Measurements from ENCODE around the gene NHEJ1.

The NHEJ1 gene

DNA sequence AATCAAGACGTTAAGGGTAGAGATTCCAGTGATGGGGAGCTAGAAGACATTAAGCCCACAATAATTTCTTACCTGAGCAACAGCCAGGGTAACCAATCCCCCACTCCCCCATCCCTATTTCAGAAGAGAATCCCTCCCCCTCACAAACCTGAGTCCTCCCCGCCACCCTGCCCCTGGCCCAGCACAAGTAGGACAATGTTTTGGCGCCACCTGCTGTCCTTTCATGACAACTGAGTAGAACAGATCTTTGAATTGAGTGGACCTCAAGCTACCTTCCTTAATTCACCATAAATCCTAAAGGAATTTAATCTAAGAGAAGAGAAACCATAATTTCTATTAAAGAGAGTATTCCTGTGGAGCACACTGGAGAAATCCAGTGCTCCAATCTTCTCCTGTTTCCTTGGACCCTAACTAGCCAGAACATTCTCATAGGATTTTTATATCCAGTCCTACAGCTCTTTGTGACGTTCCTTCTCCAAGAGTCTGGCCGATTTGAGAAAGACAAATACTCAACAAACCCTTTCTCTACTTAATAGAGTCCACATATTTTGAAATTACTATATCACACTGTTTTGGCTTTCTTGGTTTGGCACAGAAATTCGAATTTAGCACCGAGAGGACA, 41.1 kb downstream of the NHEJ1 start:
- peak; percentile 46 for DNase-seq

GRCh38 chr2:219118504-219118903, 42.1 kb downstream of the NHEJ1 start:
- no peak for DNase-seq

DNA sequence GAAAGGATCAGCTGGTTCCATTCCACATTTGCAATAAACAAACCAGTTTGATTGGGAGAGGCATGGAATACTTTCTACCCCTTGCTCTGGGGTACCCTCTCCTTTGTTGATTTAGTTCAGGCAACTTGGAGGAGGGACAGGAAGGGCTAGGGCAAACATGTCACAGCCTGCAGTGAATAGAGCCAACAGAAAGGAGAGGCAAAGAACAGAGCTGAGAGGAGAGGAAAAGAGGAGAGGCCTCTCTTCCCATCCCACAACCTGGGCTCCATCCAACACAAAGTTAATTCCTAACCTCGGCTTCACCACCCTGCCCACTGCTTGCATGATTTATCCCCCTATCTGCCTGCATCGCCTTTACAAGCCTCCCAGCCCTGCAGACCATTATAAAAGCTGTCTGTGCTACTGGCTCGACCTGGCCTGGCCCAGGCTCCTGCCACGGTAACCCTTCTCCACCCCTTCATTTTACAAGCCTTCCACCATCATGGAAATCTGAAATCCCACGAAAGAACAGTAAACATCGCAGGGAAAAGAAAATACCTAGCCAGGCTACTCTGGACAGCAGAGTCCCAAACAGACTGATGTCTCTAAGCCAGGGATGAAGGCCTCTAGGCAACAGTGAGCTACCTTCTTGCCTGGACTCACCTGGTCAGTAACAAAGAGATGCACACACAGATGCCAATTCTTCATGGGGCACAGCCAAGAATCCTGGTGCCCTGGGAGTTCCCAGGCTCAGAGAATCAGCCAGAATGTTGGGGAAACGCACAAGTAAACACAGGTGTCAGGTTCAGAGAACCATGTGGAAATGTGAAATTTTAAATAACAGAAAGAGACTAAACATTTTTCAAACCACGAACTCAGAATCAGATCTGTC, 43.6 kb downstream of the NHEJ1 start:
- no peak for DNase-seq

DNA sequence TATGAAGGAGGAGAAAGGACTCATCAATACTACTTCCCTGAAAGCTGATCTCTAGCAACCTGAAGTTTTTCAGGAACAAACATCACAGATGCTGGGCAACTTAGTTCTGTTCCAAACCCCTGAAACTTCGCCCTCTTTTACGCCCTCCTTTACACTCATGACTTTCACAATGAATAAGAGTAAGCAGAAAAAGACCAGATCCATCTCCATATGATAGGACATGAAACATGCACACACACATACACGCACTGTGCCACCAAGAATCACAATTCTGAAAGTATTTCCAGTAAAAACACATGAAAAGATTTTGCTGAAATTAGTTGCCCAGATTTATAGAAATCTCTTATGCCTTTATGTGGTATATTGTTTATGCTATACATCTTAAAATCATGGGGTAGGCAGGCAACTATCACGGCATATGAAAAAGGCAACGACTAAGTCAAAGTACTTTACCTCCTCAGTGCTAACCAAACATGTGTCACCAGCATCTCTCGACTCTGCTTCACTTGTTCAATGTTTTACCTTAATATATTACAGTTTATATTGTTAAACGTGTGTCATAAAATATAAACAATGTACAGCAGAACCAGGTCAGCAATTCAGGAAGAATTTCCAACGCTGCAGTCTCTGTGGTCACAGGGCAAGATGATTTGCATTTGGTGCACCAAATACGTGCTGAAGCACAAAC, 47.8 kb downstream of the NHEJ1 start:
- peak; percentile 5 for DNase-seq

DNA sequence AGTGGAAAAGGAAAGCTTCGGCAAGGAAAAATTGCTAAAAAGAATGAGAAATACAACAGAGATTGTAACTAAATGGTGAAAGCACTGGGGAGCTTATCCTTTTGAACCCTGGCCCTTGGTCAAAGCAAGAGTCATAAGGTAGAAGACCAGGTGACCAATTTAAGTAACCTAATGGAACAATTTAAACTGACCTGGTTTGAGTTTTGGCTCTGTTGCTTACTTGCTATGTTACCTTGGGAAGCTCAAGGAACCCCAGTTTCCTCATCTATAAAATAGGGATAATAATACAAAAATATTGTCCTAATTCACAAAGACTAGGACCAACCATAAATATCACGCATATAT, 48.6 kb downstream of the NHEJ1 start:
- no peak for DNase-seq

DNA sequence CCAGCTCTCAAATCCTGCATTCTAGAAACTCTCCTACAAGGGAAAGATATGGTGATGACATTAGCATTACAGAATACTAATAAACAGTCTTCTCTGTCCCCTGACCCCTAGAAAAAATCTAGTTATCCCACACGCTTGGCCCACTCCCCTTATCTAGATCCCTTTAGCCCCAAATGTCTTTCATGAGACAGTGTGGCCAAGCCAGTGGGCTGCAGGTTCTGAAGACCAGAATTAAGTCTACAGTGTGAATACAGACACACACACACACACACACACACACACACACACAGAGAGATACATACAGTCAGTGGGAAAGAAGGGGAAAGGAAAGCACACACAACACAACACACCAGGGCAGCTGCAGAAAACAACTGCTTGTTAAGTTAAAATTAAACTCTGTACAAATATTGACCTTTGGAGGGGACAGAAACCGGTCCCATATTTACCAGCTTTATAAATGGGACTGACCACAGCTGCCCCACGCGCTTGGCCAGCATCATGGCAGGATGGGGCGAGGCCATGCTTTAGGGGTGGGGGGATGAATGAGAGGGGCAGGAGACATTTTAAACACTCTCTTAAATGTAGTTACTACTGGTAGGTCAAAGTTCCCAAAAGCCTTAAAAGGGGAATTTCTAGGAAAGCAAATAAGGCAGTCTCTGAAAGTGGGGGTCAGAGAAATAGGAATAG, 49.1 kb downstream of the NHEJ1 start:
- DNase-seq, result no peak

DNA sequence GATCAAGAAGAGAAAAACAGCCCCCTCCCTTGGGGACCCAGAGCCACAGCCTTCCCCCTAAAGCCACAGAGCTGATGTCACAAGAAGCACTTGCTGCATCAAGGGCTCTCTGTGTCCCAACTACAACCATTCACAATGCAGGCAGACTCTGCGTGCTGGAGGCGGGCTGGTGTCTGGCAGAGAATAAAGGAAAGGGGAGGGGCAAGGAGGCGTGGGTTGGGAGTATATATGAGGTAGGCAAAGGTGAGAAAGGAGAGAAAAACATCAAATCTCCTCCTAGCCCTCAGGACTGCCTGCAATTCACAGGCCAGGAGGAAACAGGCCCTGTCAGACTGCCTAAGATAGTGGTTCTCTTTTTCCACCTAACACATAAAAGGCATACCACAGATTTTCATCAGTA, 51.1 kb downstream of the NHEJ1 start:
- peak; percentile 62 for DNase-seq

DNA sequence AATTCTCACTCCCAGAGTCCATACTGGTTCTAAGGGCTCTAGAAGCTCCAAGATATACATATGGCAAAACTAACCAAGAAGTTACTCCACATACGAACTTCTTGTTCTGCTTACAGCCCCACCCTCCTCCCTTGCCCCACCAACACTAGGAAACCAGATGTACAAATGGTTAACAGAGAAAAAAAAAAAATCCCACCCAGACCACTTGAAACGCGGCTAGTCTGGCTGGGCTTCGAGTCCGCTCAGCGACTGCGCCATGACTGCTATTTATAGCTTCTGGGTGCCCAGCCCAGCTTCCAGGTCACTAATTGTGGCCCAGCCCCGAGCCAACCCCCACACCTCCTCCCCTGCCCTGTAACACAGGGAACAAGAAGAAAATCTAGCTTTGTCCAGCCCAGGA, 52.9 kb downstream of the NHEJ1 start:
- no peak for DNase-seq

GRCh38 chr2:219106251-219106650, 54.4 kb downstream of the NHEJ1 start:
- DNase-seq, result no peak

- peak; percentile 3 for DNase-seq
Measured at GRCh38 chr2:219104107-219105035, 56.2 kb downstream of the NHEJ1 start.

- no peak for DNase-seq
Measured at GRCh38 chr2:219099329-219099728, 61.3 kb downstream of the NHEJ1 start.

GRCh38 chr2:219095406-219095935, 65.1 kb downstream of the NHEJ1 start:
- no peak for DNase-seq

- no peak for DNase-seq
Measured at GRCh38 chr2:219094171-219094570, 66.4 kb downstream of the NHEJ1 start.

DNA sequence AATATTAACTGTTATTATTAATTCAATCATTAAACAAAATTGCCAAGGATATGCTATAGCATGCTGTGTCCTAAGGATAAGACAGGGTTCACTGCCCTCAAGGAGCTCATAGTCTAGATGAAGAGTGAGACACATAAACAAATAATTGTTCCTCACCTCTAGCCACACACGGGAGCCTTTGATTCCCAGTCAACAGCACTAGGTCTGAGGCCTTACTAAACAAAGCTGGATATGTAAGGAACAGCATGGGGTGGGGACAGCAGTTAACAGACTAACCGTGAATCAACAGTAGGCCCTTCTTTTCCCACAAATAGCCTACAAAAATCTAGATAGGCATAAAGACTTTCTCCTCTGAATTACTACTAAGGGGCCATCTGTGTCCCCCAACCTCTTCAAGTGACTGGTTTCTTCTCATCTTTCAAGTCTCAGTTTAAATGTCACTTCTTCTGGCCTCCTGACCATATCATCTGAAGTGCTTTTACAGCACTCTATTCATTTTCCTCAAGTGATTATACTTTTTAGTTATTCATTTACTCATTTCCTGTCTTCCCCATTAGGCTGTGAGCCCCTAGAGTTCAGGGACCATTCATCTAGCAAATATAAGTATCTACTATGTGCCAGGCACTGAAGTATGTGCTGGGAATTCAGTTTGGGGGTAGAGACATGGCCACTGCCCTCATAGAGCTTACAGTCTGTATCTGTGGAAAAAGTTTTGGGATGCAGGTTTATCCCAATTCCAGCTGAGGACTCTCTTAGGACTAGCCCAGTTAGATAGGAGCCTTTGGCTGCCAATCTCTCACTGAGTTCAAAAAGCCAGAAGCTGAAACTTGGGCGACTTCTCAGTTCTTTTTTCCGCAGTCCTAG, 69.9 kb downstream of the NHEJ1 start:
- DNase-seq, result no peak

DNA sequence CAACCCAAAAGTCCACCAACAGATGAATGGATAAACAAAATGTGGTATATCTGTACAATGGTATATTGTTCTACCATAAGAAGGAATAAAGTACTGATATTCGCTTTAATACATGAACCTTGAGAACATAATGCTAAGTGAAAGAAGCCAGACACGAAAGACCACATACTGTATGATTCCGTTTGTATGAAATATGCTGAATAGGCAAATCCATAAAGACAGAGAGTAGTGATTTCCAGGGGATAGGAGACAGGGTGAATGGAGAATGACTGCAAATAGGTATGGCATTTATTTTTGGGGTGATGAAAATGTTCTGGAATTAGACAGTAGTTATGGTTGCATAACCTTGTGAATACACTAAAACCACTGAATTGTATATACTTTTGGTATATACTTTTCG, 71.3 kb downstream of the NHEJ1 start:
- no peak for DNase-seq

DNA sequence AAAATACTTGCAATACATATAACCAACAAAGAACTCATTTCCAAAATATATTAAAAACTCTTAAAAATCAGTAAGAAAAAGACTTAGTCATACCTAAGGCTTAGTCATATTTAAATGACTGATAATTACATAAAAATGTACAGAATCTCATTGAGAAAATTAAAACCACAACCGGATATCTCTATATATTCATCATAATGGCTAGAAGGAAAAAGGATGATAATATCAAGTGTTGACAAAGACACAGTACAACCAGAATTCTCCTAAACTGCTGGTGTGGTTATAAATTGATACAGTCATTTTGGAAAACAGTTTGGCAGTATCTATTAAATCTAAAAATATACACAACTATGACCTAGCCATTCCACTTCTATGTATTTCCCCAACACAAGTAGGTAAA, 72.8 kb downstream of the NHEJ1 start:
- DNase-seq, result no peak

DNA sequence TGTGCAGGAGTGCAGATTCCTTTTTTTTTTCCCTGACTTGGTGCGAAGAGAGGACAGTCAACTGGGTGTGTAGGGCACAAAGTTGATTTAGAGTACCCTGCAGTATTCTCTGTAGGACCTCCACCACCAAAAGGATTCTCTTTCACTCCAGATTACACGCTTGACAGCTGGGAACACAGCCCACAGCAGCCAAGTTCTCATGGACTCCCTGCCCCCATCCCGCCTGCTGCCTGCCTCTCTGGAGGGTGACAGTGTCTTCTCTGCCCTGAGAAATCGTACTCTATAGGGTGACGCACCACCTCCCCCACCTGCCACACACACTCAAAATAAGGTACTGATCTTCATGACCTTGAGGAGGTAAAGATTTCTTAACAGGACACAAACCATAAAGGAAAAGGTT, 73.3 kb downstream of the NHEJ1 start:
- DNase-seq, result no peak

- DNase-seq, result no peak
Measured at GRCh38 chr2:219086196-219086595, 74.4 kb downstream of the NHEJ1 start.

- DNase-seq, result no peak
Measured at GRCh38 chr2:219084791-219085190, 75.8 kb downstream of the NHEJ1 start.

DNA sequence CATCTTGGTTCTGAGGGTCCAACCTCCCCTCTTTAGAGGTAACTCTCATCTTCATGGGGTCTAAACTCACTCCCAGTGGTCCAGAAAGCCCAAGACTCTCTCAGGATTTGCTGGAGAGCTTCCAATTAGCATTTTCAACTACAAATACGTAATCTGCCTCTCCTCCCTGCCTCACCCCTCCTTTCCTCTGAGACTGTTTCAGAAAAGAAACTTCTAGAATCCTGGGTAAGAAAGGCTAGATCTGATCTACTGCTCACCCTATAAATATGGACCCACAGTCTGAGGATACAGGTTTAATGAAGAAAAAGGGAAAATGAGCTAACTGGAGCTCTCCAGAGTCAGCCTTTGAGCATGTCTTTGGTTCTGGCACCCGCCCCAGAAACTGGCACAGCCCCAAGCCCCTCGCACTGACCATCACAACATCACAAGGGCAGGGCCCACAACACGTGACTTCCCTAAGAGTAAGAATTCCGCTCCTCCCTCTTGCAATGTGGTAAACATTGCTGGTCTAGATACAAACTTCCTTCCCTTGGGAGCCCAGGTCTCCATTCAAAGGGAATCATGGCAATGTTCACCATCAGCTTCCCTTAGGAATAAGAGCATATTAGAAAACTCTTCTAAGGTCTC, 78.2 kb downstream of the NHEJ1 start:
- no peak for DNase-seq
